Measurements from ENCODE around the gene FAM181A.

GRCh38 chr14:93941293-93941910 is 14.3 kb downstream of the FAM181A start:
- TF ChIP-seq, protein P1, sequence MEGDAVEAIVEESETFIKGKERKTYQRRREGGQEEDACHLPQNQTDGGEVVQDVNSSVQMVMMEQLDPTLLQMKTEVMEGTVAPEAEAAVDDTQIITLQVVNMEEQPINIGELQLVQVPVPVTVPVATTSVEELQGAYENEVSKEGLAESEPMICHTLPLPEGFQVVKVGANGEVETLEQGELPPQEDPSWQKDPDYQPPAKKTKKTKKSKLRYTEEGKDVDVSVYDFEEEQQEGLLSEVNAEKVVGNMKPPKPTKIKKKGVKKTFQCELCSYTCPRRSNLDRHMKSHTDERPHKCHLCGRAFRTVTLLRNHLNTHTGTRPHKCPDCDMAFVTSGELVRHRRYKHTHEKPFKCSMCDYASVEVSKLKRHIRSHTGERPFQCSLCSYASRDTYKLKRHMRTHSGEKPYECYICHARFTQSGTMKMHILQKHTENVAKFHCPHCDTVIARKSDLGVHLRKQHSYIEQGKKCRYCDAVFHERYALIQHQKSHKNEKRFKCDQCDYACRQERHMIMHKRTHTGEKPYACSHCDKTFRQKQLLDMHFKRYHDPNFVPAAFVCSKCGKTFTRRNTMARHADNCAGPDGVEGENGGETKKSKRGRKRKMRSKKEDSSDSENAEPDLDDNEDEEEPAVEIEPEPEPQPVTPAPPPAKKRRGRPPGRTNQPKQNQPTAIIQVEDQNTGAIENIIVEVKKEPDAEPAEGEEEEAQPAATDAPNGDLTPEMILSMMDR (IDR thresholded peaks at IDR 0.05): no peak
- no peak for TF ChIP-seq EZH2 (IDR thresholded peaks at IDR 0.05)
